ENCODE results near the gene MYL2. TPM values are rescaled to one million over a fixed set of nuclear protein-coding genes. Genes with fewer than 3 reads are reported as not detected.

The MYL2 gene
- total and polyA plus RNA-seq, 2 experiments from 2014 or later = 2.7 to 65.0 TPM

GRCh38 chr12:110921262-110921661 lies 883 bp upstream of the MYL2 start:
- Histone ChIP-seq H3K4me1 (ENCODE audit: low read depth) (peaks cover 48% of the 10 kb centered on the region), H3K27me3 (no peaks in the 10 kb centered on the region), H3K4me3 (no peak overlapping the region), H3K36me3 (no peaks in the 10 kb centered on the region), H3K9me3 (ENCODE audit: low read depth) (no peaks in the 10 kb centered on the region), H3K27ac (no peak overlapping the region)
- TF ChIP-seq CTCF (IDR thresholded peaks at IDR 0.05; ENCODE audit: low read depth, low read length) = no peak
- DNase-seq (ENCODE audit: low read depth in 1 of 2, low spot score in 1 of 2) = peak in 1 of 2 donors; percentile 55

- Histone ChIP-seq H3K27me3 (no peaks in the 10 kb centered on the region), H3K9me3 (ENCODE audit: low read depth) (no peaks in the 10 kb centered on the region), H3K36me3 (no peaks in the 10 kb centered on the region), H3K4me3 (no peak overlapping the region), H3K4me1 (ENCODE audit: low read depth) (peaks cover 38% of the 10 kb centered on the region), H3K27ac (no peak overlapping the region)
- DNase-seq (ENCODE audit: low read depth in 1 of 2, low spot score in 1 of 2) = no peak
- no peak for TF ChIP-seq CTCF (IDR thresholded peaks at IDR 0.05; ENCODE audit: low read depth, low read length)
These were observed 659 bp downstream of the MYL2 start for GRCh38 chr12:110919720-110920119.

GRCh38 chr12:110917961-110918360 lies 2.4 kb downstream of the MYL2 start:
- Histone ChIP-seq H3K9me3 (ENCODE audit: low read depth) (no peaks in the 10 kb centered on the region), H3K4me1 (ENCODE audit: low read depth) (peaks cover 42% of the 10 kb centered on the region), H3K27me3 (no peaks in the 10 kb centered on the region), H3K4me3 (no peak overlapping the region), H3K36me3 (no peaks in the 10 kb centered on the region), H3K27ac (peak overlapping the region; percentile 55)
- no peak for DNase-seq (ENCODE audit: low read depth in 1 of 2, low spot score in 1 of 2)
- TF ChIP-seq CTCF (IDR thresholded peaks at IDR 0.05; ENCODE audit: low read depth, low read length) = no peak

DNA sequence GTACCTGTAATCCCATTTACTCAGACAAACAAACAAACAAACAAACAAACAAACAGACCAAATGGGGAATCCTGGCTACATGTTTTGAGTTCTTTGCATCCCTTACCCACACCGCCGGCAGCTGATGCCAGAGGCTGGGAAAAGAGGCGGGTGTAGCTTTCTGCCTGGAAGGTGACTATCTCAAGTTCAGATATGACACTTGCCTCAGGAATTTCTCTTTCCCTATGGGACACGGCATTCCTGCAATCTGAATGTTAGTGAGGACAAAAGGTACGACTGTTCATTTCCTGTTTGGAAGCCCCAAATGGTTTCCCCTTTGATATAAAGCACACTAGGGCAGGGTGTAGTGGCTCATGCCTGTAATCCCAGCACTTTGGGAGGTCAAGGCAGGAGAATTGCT lies 2.9 kb downstream of the MYL2 start:
- DNase-seq (ENCODE audit: low read depth in 1 of 2, low spot score in 1 of 2) = peak; percentile 38 to 86
- Histone ChIP-seq H3K27ac (peak overlapping the region; percentile 55), H3K4me1 (ENCODE audit: low read depth) (peaks cover 37% of the 10 kb centered on the region), H3K9me3 (ENCODE audit: low read depth) (no peaks in the 10 kb centered on the region), H3K4me3 (no peak overlapping the region), H3K36me3 (no peaks in the 10 kb centered on the region), H3K27me3 (no peaks in the 10 kb centered on the region)
- TF ChIP-seq CTCF (IDR thresholded peaks at IDR 0.05; ENCODE audit: low read depth, low read length) = no peak

GRCh38 chr12:110916295-110916875 lies 4.0 kb downstream of the MYL2 start:
- Histone ChIP-seq H3K36me3 (no peaks in the 10 kb centered on the region), H3K9me3 (ENCODE audit: low read depth) (no peaks in the 10 kb centered on the region), H3K27ac (no peak overlapping the region), H3K4me3 (no peak overlapping the region), H3K4me1 (ENCODE audit: low read depth) (peaks cover 31% of the 10 kb centered on the region), H3K27me3 (no peaks in the 10 kb centered on the region)
- peak in 1 of 2 donors; percentile 90 for DNase-seq (ENCODE audit: low read depth in 1 of 2, low spot score in 1 of 2)
- TF ChIP-seq CTCF (IDR thresholded peaks at IDR 0.05; ENCODE audit: low read depth, low read length) = no peak

All from cardiac muscle cell (in vitro differentiated cells and primary cell).